ENCODE measurements around the gene OR9Q2.
"Not testable (repeated sequence)": the region's sequence is repeated elsewhere in the genome, so short reads cannot be mapped to it uniquely, and the experiment has no call there.

Gene OR9Q2

DNA sequence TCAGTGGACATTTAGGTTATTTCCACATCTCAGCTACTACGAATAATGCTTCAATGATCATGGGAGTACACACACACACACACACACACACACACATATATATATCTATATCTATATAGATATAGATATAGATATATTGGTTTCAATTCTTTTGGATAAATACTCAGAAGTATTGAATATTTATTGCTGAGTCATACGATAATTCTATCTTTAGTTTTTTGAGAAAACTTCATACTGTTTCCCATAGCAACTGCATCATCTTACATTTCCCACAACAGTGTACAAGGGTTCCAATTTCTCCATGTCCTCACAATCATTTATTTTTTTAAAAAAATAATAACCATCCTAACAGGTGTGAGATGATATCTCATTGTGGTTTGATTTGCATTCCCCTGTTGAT, 7.1 kb downstream of the OR9Q2 start:
- Histone ChIP-seq H3K4me3 (ENCODE audit: low read depth, low read length) (no peak overlapping the region), H3K4me1 (ENCODE audit: control insufficient read depth, insufficient read depth, low read length) (no peaks in the 10 kb centered on the region), H3K9me3 (ENCODE audit: control insufficient read depth, insufficient read depth, low read length) (no peaks in the 10 kb centered on the region), H3K9ac (ENCODE audit: low read depth, low read length) (no peak overlapping the region), H3K27me3 (ENCODE audit: control insufficient read depth, insufficient read depth, low read length) (no peaks in the 10 kb centered on the region), H3K36me3 (ENCODE audit: control insufficient read depth, insufficient read depth, low read length) (no peaks in the 10 kb centered on the region)

DNA sequence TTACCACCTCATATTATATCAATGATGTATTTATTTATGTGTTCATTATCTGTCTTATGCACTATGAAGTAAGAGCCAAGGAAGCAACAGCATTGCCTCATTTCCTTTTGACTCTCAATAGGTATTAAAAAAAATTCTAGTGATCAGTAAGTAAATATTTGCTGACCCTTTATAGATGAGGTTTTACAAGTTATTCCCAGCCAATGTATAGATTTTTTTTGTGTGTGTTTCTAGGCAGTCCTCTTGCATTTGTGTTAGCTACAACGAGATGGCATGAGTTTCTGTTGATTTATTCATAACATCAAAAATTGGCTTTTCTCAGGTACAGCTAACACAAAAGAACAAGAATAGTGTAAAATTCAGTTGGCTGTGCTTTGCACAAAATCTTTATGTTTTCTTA, 10.4 kb downstream of the OR9Q2 start:
- H3K27me3 ChIP-seq (ENCODE audit: control insufficient read depth, insufficient read depth, low read length) = no peaks in the 10 kb centered on the region
- H3K36me3 ChIP-seq (ENCODE audit: control insufficient read depth, insufficient read depth, low read length) = no peaks in the 10 kb centered on the region
- H3K4me1 ChIP-seq (ENCODE audit: control insufficient read depth, insufficient read depth, low read length) = no peaks in the 10 kb centered on the region
- no peak overlapping the region for H3K4me3 ChIP-seq (ENCODE audit: low read depth, low read length)
- no peak overlapping the region for H3K9ac ChIP-seq (ENCODE audit: low read depth, low read length)
- H3K9me3 ChIP-seq (ENCODE audit: control insufficient read depth, insufficient read depth, low read length) = no peaks in the 10 kb centered on the region

DNA sequence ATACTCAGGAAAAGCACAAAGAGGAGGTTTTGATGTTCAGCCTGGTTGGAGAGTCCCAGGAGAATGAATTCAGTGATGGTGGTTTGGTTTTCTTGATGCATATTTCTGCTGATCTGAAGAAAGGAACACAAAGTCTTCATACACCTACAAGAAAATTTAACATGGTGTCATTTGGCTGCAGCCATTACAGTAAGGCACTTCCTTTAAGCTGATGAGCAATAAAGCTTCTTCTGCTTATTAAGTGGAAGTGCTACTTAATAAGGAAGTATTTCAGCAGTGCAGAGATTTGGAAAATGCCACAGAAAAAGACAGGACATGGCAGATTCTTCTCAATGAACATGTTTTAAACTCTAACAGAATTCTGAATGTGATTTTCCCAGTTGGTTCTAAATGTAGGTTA, 15.2 kb downstream of the OR9Q2 start, which contains the start of gene OR1S2:
Gene OR1S2, minus strand, starts transcription at position 101 of the 400 bp plus-strand sequence. Its CDS starts 0 bp downstream, at position 101.
- no peaks in the 10 kb centered on the region for H3K36me3 ChIP-seq (ENCODE audit: control insufficient read depth, insufficient read depth, low read length)
- no peaks in the 10 kb centered on the region for H3K9me3 ChIP-seq (ENCODE audit: control insufficient read depth, insufficient read depth, low read length)
- H3K9ac ChIP-seq (ENCODE audit: low read depth, low read length) = no peak within 1 kb of the TSS
- no peaks in the 10 kb centered on the region for H3K4me1 ChIP-seq (ENCODE audit: control insufficient read depth, insufficient read depth, low read length)
- no peak within 1 kb of the TSS for H3K4me3 ChIP-seq (ENCODE audit: low read depth, low read length)
- H3K27me3 ChIP-seq (ENCODE audit: control insufficient read depth, insufficient read depth, low read length) = no peaks in the 10 kb centered on the region

DNA sequence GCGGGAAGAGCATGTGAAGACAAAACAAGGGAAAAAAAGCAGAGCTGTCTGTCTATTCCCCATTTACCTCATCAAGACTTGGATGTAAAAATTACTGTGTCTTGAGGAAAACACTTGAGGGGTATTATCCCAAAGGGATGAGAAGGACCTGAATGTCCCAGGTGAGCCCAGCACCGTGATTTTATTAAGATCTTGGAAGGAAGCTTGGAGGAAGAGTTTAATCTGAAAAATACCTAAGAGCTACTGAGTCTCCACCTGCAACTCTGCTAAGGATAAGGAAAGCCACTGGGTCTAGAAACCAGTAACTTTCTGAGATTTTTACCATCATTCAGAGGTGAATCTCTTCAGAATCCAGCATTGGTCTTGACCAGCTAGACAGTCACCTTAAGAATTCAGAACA, 23.6 kb downstream of the OR9Q2 start, which contains the start of gene OR1S1:
Gene OR1S1, plus strand, starts transcription at position 301 of the 400 bp plus-strand sequence.
- not testable (repeated sequence) for H3K4me1 ChIP-seq (ENCODE audit: control insufficient read depth, insufficient read depth, low read length); H3K4me3 ChIP-seq (ENCODE audit: low read depth, low read length); H3K9ac ChIP-seq (ENCODE audit: low read depth, low read length); H3K9me3 ChIP-seq (ENCODE audit: control insufficient read depth, insufficient read depth, low read length); H3K27me3 ChIP-seq (ENCODE audit: control insufficient read depth, insufficient read depth, low read length); H3K36me3 ChIP-seq (ENCODE audit: control insufficient read depth, insufficient read depth, low read length)

DNA sequence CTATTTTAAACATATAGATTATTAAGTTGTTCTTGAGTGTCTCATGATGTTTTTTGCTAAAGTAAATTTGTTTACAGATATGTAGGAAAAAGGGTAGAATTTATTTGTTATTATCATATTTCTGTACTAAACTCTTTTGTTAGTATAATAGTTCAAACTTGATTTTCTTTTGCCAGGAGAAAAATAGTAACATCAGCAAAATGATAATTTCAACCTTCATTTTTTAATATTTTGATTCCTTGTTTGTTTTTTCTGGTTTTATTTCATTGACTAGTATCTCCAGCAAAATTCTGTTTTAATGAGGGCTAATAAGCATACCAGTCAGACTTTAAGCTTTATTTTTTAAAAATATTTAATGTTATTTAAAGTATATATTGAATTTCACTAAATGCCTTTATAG, 27.6 kb downstream of the OR9Q2 start:
- no peaks in the 10 kb centered on the region for H3K9me3 ChIP-seq (ENCODE audit: control insufficient read depth, insufficient read depth, low read length)
- no peaks in the 10 kb centered on the region for H3K36me3 ChIP-seq (ENCODE audit: control insufficient read depth, insufficient read depth, low read length)
- no peaks in the 10 kb centered on the region for H3K4me1 ChIP-seq (ENCODE audit: control insufficient read depth, insufficient read depth, low read length)
- H3K4me3 ChIP-seq (ENCODE audit: low read depth, low read length) = no peak overlapping the region
- H3K9ac ChIP-seq (ENCODE audit: low read depth, low read length) = no peak overlapping the region
- no peaks in the 10 kb centered on the region for H3K27me3 ChIP-seq (ENCODE audit: control insufficient read depth, insufficient read depth, low read length)

DNA sequence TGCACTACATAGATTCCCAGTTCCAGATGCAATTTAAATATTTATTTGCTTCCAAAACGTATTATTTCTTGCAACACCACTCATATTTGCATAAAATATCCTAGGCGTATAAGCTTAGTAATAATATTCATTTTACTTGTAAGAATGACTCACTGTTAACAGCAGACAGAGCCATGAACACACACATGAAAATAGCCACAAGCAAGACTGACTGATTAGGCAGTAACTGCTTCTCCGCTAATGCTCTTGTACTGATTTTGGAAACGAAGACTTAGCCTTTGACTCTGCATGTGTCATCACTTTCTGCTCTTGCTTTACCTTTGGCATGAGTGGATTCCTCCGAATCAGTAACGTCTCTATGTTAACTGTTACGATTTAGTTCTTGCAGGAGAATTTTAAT, 33.9 kb downstream of the OR9Q2 start:
- no peaks in the 10 kb centered on the region for H3K9me3 ChIP-seq (ENCODE audit: control insufficient read depth, insufficient read depth, low read length)
- no peak overlapping the region for H3K4me3 ChIP-seq (ENCODE audit: low read depth, low read length)
- no peaks in the 10 kb centered on the region for H3K36me3 ChIP-seq (ENCODE audit: control insufficient read depth, insufficient read depth, low read length)
- no peak overlapping the region for H3K9ac ChIP-seq (ENCODE audit: low read depth, low read length)
- no peaks in the 10 kb centered on the region for H3K27me3 ChIP-seq (ENCODE audit: control insufficient read depth, insufficient read depth, low read length)
- H3K4me1 ChIP-seq (ENCODE audit: control insufficient read depth, insufficient read depth, low read length) = no peaks in the 10 kb centered on the region

DNA sequence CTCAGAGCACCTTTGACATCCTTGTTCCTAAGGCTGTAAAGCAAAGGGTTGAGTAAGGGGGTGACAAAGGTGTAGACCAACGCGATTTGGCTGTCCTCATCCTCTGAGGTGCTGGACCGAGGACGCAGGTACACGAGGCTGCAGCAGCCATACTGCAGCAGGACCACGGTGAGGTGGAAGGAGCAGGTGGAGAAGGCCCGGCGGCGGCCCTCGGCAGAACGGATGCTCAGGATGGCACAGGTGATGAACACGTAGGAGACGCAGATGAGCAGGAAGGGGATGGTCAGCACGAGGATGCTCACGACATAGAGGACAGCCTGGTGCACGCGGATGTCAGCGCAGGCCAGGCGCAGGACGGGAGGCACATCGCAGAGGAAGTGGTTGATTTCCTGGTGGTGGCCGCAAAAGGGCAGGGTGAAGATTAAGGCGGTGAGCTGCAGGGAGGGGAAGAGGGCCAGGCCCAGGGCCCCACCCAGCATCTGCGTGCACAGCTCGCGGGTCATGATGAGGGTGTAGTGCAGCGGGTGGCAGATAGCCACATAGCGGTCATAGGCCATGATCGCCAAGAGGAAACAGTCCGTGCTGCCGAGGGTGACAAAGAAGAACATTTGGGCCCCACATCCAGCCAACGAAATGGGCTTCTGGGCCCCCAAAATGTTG, 39.2 kb downstream of the OR9Q2 start:
- H3K36me3 ChIP-seq (ENCODE audit: control insufficient read depth, insufficient read depth, low read length) = no peaks in the 10 kb centered on the region
- no peak overlapping the region for H3K4me3 ChIP-seq (ENCODE audit: low read depth, low read length)

More for the DNA sequence above, 39.2 kb downstream of the OR9Q2 start:
- no peak overlapping the region for H3K9ac ChIP-seq (ENCODE audit: low read depth, low read length)
- H3K27me3 ChIP-seq (ENCODE audit: control insufficient read depth, insufficient read depth, low read length) = no peaks in the 10 kb centered on the region
- no peaks in the 10 kb centered on the region for H3K4me1 ChIP-seq (ENCODE audit: control insufficient read depth, insufficient read depth, low read length)
- H3K9me3 ChIP-seq (ENCODE audit: control insufficient read depth, insufficient read depth, low read length) = no peaks in the 10 kb centered on the region

Data from iPS-15b (cell line).